PC-9 (cell line): ENCODE data around the gene OR13J1. TPM values are rescaled to one million over a fixed set of nuclear protein-coding genes. Genes with fewer than 3 reads are reported as not detected.

Experiments used
- BruUV-seq: library from RNA; stranded (reverse); fragments of 400-500 nt; replicated peaks from 2 replicates; lab custom pipeline; 2021; lab: Mats Ljungman, UMichigan
- CTCF ChIA-PET: fragments of 300-600 bp; sonication (Branson Sonifier 250); formaldehyde crosslinking; loops from one replicate; lab custom pipeline; 2022; ENCODE audit warnings: antibody characterized with exemption; lab: Charles Lee
- POLR2A ChIA-PET: fragments of 300-600 bp; sonication (Branson Sonifier 250); formaldehyde crosslinking; loops from one replicate; lab custom pipeline; 2022; ENCODE audit warnings: antibody characterized with exemption; ENCODE audit not compliant: unreplicated experiment; lab: Charles Lee
- DNase-seq, 2 experiments: peaks; one replicate each; pipeline versions ENCODE4 v3.0.0 to v3.0.0-alpha.2; 2015 to 2022; ENCODE audit warnings: mixed read lengths in 1 of 2
- H2AFZ ChIP-seq: fragments of 200-600 bp; sonication (generic); 2 replicates; pipeline ENCODE4 v1.8.1; 2017; ENCODE audit warnings: antibody characterized with exemption
- H3F3A ChIP-seq: fragments of 200-600 bp; sonication (generic); 2 replicates; pipeline ENCODE4 v1.8.1; 2017; ENCODE audit warnings: antibody characterized with exemption, mild to moderate bottlenecking, low read depth; ENCODE audit not compliant: insufficient read depth
- H3K27ac ChIP-seq: fragments of 200-600 bp; sonication (generic); 2 replicates; pipeline ENCODE4 v1.6.1; 2016; ENCODE audit warnings: mixed run types
- H3K27me3 ChIP-seq: fragments of 200-600 bp; sonication (generic); 2 replicates; pipeline ENCODE4 v1.6.1; 2016; ENCODE audit warnings: low read depth, mixed run types; ENCODE audit not compliant: insufficient read depth
- H3K36me3 ChIP-seq: fragments of 200-600 bp; sonication (generic); 2 replicates; pipeline ENCODE4 v1.6.1; 2016; ENCODE audit warnings: low read depth, mixed run types
- H3K4me1 ChIP-seq: fragments of 200-600 bp; sonication (generic); replicated peaks from 2 replicates; pipeline ENCODE4 v1.6.1; 2016; ENCODE audit warnings: mixed run types; ENCODE audit not compliant: insufficient read depth
- H3K4me2 ChIP-seq: fragments of 200-600 bp; sonication (generic); 2 replicates; pipeline ENCODE4 v1.6.1; 2017; ENCODE audit warnings: mixed run types
- H3K4me3 ChIP-seq: fragments of 200-600 bp; sonication (generic); 2 replicates; pipeline ENCODE4 v1.6.1; 2016; ENCODE audit warnings: mixed run types
- H3K79me2 ChIP-seq: fragments of 200-600 bp; sonication (generic); 2 replicates; pipeline ENCODE4 v1.6.1; 2017; ENCODE audit warnings: low read depth, mixed run types
- H3K9me2 ChIP-seq: fragments of 200-600 bp; sonication (generic); 2 replicates; pipeline ENCODE4 v1.8.1; 2017; ENCODE audit warnings: mild to moderate bottlenecking; ENCODE audit not compliant: insufficient read depth
- H3K9me3 ChIP-seq: fragments of 200-600 bp; sonication (generic); 2 replicates; pipeline ENCODE4 v1.8.1; 2016; ENCODE audit warnings: low read depth; ENCODE audit not compliant: insufficient read depth
- H4K20me1 ChIP-seq: fragments of 200-600 bp; sonication (generic); 2 replicates; pipeline ENCODE4 v1.8.1; 2017; ENCODE audit not compliant: insufficient read depth
- EZH2 ChIP-seq: fragments of 200-600 bp; sonication (generic); IDR thresholded peaks from 2 replicates; pipeline ENCODE4 v1.8.0; 2017; ENCODE audit warnings: antibody characterized with exemption, low read depth
- intact Hi-C: fragments of 100-400 bp; cut with micrococcal nuclease; formaldehyde crosslinking; loops from one replicate; pipeline ENCODE4 v1.10.0; 2022; ENCODE audit not compliant: unreplicated experiment
- total RNA-seq: library from RNA; stranded (reverse); gene quantifications from 2 replicates; pipeline ENCODE4 v1.2.3, GENCODE V29; 2021
- TF ChIP-seq, protein P1 (sequence below): fragments of 200-600 bp; sonication (generic); conservative IDR thresholded peaks from 2 replicates; pipeline ENCODE4 v1.6.1; 2017; ENCODE audit warnings: mixed run types, antibody characterized with exemption, mild to moderate bottlenecking, moderate library complexity

Gene OR13J1
- total RNA-seq, 1 experiment from 2014 or later: not detected

DNA sequence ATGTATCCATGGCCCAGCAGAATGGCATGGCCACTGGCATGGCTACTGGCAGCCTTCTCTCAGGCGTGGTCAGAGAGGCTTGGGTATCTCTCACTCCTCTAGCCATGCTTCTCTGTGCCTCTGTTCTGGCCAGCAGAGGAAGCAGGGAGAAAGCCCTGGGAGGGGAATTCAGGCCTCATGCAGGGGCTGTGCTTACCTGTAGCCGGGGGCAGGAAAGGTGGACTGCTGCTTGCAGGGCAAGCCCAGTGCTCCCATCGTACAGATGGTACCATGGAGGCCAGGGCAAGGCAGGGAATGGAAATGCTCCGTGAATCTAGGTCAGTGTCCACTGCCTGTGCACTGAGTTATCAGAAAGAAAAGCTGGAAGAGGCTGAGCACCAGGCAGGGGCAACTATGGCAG, 2.7 kb downstream of the OR13J1 start:
- Histone ChIP-seq H3K4me2 (no peak overlapping the region), H3K4me3 (no peak overlapping the region), H3K36me3 (no peaks in the 10 kb centered on the region), H3K9me2 (no peaks in the 10 kb centered on the region), H3K4me1 (peaks cover 5% of the 10 kb centered on the region; the same call in 1 of the 2 replicates), H3F3A (no peaks in the 10 kb centered on the region), H4K20me1 (no peaks in the 10 kb centered on the region), H3K27me3 (no peaks in the 10 kb centered on the region), H3K27ac (no peak overlapping the region), H2AFZ (no peak overlapping the region), H3K9me3 (no peaks in the 10 kb centered on the region), H3K79me2 (no peaks in the 10 kb centered on the region)
- POLR2A ChIA-PET: no interaction called here
- no peak for DNase-seq
- intact Hi-C loops: no loop called here
- no TSS peak for BruUV-seq
- CTCF ChIA-PET: no interaction called here
- TF ChIP-seq, protein P1, sequence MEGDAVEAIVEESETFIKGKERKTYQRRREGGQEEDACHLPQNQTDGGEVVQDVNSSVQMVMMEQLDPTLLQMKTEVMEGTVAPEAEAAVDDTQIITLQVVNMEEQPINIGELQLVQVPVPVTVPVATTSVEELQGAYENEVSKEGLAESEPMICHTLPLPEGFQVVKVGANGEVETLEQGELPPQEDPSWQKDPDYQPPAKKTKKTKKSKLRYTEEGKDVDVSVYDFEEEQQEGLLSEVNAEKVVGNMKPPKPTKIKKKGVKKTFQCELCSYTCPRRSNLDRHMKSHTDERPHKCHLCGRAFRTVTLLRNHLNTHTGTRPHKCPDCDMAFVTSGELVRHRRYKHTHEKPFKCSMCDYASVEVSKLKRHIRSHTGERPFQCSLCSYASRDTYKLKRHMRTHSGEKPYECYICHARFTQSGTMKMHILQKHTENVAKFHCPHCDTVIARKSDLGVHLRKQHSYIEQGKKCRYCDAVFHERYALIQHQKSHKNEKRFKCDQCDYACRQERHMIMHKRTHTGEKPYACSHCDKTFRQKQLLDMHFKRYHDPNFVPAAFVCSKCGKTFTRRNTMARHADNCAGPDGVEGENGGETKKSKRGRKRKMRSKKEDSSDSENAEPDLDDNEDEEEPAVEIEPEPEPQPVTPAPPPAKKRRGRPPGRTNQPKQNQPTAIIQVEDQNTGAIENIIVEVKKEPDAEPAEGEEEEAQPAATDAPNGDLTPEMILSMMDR: no peak
- TF ChIP-seq EZH2: no peak

DNA sequence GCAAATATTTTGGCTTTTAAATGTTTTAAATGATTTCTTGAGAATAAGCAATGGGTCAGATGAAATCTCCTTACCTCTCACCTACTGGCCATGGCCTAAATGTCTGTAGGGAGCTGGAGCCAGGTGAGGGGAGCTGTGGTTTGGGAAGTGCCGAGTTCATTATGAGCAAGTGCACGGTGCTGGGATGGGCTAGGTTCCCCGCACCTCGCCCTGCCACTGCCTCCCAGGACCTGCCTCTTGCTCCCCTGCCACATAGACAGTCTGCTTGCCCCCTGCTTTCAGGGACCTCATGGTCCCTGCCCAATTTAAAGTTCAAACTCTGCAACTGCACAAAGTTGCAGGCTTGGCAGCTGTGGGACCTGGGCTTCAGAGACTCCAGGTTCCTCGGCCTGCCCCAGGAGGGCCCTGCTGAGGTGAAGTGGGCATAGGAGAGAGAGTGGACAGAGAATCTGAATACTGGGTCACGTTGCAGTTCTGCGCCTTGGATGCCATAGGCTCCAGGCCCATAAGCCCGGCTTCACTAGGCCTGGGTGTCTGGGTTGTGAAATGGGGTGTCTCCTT, 5.4 kb downstream of the OR13J1 start:
- no peaks in the 10 kb centered on the region for H3F3A ChIP-seq
- BruUV-seq: no TSS peak
- H3K4me3 ChIP-seq: no peak overlapping the region

DNA sequence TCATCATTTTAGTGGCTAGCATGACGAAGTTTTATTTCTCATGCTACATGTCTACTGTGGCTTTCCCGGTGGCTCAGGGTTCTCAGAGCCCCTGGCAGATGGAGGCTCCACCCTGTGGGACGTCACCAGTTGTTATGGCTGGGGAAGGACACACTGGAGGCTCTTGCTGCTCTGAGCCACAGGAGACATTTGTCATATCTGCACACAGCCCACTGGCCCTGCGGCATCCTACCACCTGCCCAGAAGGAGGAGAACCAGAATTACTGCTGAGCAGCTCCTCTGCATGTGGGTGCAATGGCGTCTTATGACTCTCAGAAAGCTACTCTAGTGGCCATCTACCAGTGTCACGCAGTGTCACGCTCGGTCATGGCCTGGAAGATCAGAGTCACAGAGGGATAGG, 6.6 kb downstream of the OR13J1 start:
- no peaks in the 10 kb centered on the region for H3K4me1 ChIP-seq
- 0 out of 2 replicates have a peak, but pooled peaks cover 7% of the 10 kb centered on the region for H3K27me3 ChIP-seq
- no peaks in the 10 kb centered on the region for H3F3A ChIP-seq
- no peak overlapping the region for H3K27ac ChIP-seq
- no peaks in the 10 kb centered on the region for H3K9me2 ChIP-seq
- no peak overlapping the region for H3K4me2 ChIP-seq
- no peaks in the 10 kb centered on the region for H3K9me3 ChIP-seq
- H4K20me1 ChIP-seq: no peaks in the 10 kb centered on the region
- POLR2A ChIA-PET: no interaction called here
- no TSS peak for BruUV-seq
- H3K36me3 ChIP-seq: no peaks in the 10 kb centered on the region
- no peaks in the 10 kb centered on the region for H3K79me2 ChIP-seq
- no peak overlapping the region for H3K4me3 ChIP-seq
- H2AFZ ChIP-seq: no peak overlapping the region
- intact Hi-C loops: no loop called here
- DNase-seq: no peak
- CTCF ChIA-PET: no interaction called here
- TF ChIP-seq, protein P1: no peak
- TF ChIP-seq EZH2: no peak

More for the DNA sequence above, 5.4 kb downstream of the OR13J1 start:
- H3K79me2 ChIP-seq: no peaks in the 10 kb centered on the region
- 0 out of 2 replicates have a peak, but pooled peaks cover 7% of the 10 kb centered on the region for H3K27me3 ChIP-seq
- H3K9me2 ChIP-seq: no peaks in the 10 kb centered on the region
- no peak for TF ChIP-seq EZH2
- TF ChIP-seq, protein P1: no peak
- H3K9me3 ChIP-seq: no peaks in the 10 kb centered on the region
- H3K4me2 ChIP-seq: no peak overlapping the region
- no peak for DNase-seq
- H3K27ac ChIP-seq: no peak overlapping the region
- no peaks in the 10 kb centered on the region for H3K36me3 ChIP-seq
- H2AFZ ChIP-seq: no peak overlapping the region
- CTCF ChIA-PET: no interaction called here
- no peaks in the 10 kb centered on the region for H3K4me1 ChIP-seq
- POLR2A ChIA-PET: no interaction called here
- intact Hi-C loops: no loop called here
- no peaks in the 10 kb centered on the region for H4K20me1 ChIP-seq
